DOHH2 (cell line): ENCODE measurements around the gene FAM83E.

Experiments used
- CTCF ChIP-seq: fragments of 200-600 bp; sonication (generic); IDR thresholded peaks from one replicate; pipeline ENCODE4 v1.5.1; 2014; ENCODE audit warnings: antibody characterized with exemption, mild to moderate bottlenecking, low read depth, low read length; ENCODE audit not compliant: poor library complexity, severe bottlenecking
- EZH2phosphoT487 ChIP-seq: fragments of 200-600 bp; sonication (generic); IDR thresholded peaks from 2 replicates; pipeline ENCODE4 v1.6.1; 2017; ENCODE audit warnings: borderline replicate concordance, mild to moderate bottlenecking, antibody characterized with exemption, low read length, moderate library complexity, mixed read lengths

GRCh38 chr19:48595171-48595570 is 19.7 kb downstream of the FAM83E start:
- TF ChIP-seq CTCF (no peak), EZH2phosphoT487 (no peak)
